HPDE6-E6E7 (cell line): ENCODE results near the gene MBNL2.

Experiments used
- DNase-seq: peaks from one replicate; pipeline ENCODE4 v3.0.0; 2011; ENCODE audit warnings: missing footprints; ENCODE audit errors: extremely low spot score

The MBNL2 gene

GRCh38 chr13:97211300-97211699 lies 10.8 kb upstream of the MBNL2 start:
- DNase-seq = no peak

GRCh38 chr13:97212004-97212403 lies 10.1 kb upstream of the MBNL2 start:
- DNase-seq = no peak

GRCh38 chr13:97212601-97213040 lies 9.5 kb upstream of the MBNL2 start:
- DNase-seq = peak; percentile 53

- no peak for DNase-seq
Measured at GRCh38 chr13:97214921-97215320, 7.2 kb upstream of the MBNL2 start.

- no peak for DNase-seq
Measured at GRCh38 chr13:97215325-97215724, 6.8 kb upstream of the MBNL2 start.

GRCh38 chr13:97219226-97219625 lies 2.9 kb upstream of the MBNL2 start:
- DNase-seq = no peak

GRCh38 chr13:97220151-97220900 lies 1.8 kb upstream of the MBNL2 start:
- DNase-seq = no peak

GRCh38 chr13:97221046-97221445 lies 1.1 kb upstream of the MBNL2 start:
- no peak for DNase-seq

GRCh38 chr13:97221466-97221865 lies 667 bp upstream of the MBNL2 start:
- no peak for DNase-seq

GRCh38 chr13:97223037-97223710 lies 1.0 kb downstream of the MBNL2 start:
- DNase-seq = no peak

- DNase-seq = peak; percentile 49
Measured at GRCh38 chr13:97223711-97224541, 1.8 kb downstream of the MBNL2 start.

- peak; percentile 36 for DNase-seq
Measured at GRCh38 chr13:97224544-97225300, 2.6 kb downstream of the MBNL2 start.

- no peak for DNase-seq
Measured at GRCh38 chr13:97225533-97225932, 3.4 kb downstream of the MBNL2 start.

GRCh38 chr13:97226013-97226412 lies 3.9 kb downstream of the MBNL2 start:
- DNase-seq = no peak

- DNase-seq = no peak
Measured at GRCh38 chr13:97226788-97227627, 4.9 kb downstream of the MBNL2 start.

GRCh38 chr13:97228850-97229521 lies 6.9 kb downstream of the MBNL2 start:
- no peak for DNase-seq

- DNase-seq = no peak
Measured at GRCh38 chr13:97229699-97230098, 7.6 kb downstream of the MBNL2 start.

- DNase-seq = no peak
Measured at GRCh38 chr13:97231118-97231828, 9.1 kb downstream of the MBNL2 start.

- DNase-seq = no peak
Measured at GRCh38 chr13:97231829-97232196, 9.7 kb downstream of the MBNL2 start.

- DNase-seq = no peak
Measured at GRCh38 chr13:97233499-97233898, 11.4 kb downstream of the MBNL2 start.
